Activated CD4-positive, alpha-beta memory T cell treated with anti-CD3 and anti-CD28 coated beads, Interleukin-2, amount 10 ng/mL, durations not matched to agents 7 days and 5 days (primary cell): ENCODE measurements around the gene PCK2. TPM values are rescaled to one million over a fixed set of nuclear protein-coding genes. Genes with fewer than 3 reads are reported as not detected.

ENCODE experiments used
- CTCF ChIA-PET: fragments of 350-600 bp; sonication (Branson Sonifier 250); formaldehyde crosslinking; loops from one replicate; lab custom pipeline; 2021; ENCODE audit warnings: antibody characterized with exemption, inconsistent platforms; lab: Charles Lee
- POLR2A ChIA-PET: fragments of 350-600 bp; sonication (Branson Sonifier 250); formaldehyde crosslinking; loops from one replicate; lab custom pipeline; 2021; ENCODE audit warnings: antibody characterized with exemption; lab: Charles Lee
- DNase-seq: peaks from one replicate; pipeline ENCODE4 v3.0.0-alpha.2; 2020
- H3K27ac Mint-ChIP-seq: one replicate; pipeline ENCODE4 v1.8.0; 2021; ENCODE audit warnings: mild to moderate bottlenecking, mixed read lengths
- H3K27me3 Mint-ChIP-seq: one replicate; pipeline ENCODE4 v1.8.0; 2021; ENCODE audit warnings: mixed read lengths
- H3K36me3 Mint-ChIP-seq: one replicate; pipeline ENCODE4 v1.8.0; 2021; ENCODE audit warnings: low read depth, mixed read lengths
- H3K4me1 Mint-ChIP-seq: one replicate; pipeline ENCODE4 v1.8.0; 2021; ENCODE audit warnings: mixed read lengths
- H3K4me3 Mint-ChIP-seq: one replicate; pipeline ENCODE4 v1.8.0; 2021; ENCODE audit warnings: mild to moderate bottlenecking, mixed read lengths
- H3K9me3 Mint-ChIP-seq: one replicate; pipeline ENCODE4 v1.8.0; 2021; ENCODE audit warnings: mixed read lengths
- total RNA-seq, 2 experiments: library from RNA; stranded (reverse); gene quantifications; one replicate each; pipeline ENCODE4 v1.2.3, GENCODE V29; 2021

Gene PCK2
- total RNA-seq, 2 experiments from 2014 or later: 88.5 to 90.6 TPM

GRCh38 chr14:24063263-24063836, 30.8 kb upstream of the PCK2 start:
- Mint-ChIP-seq H3K9me3 (no peaks in the 10 kb centered on the region), H3K4me1 (peaks cover 2% of the 10 kb centered on the region), H3K4me3 (no peak overlapping the region), H3K27ac (no peak overlapping the region), H3K27me3 (no peaks in the 10 kb centered on the region), H3K36me3 (no peaks in the 10 kb centered on the region)
- ChIA-PET CTCF (interaction anchor here (0.7 to 3.0 kb wide), 4 partner anchors 11 to 45 kb away, joined by 3 to 17 read pairs (median 6); no protein-coding TSS in a partner anchor), POLR2A (interaction anchor here (1.0 kb wide), 1 partner anchor 45 kb away, joined by 3 read pairs; no protein-coding TSS in a partner anchor)
- no peak for DNase-seq

- no peaks in the 10 kb centered on the region for H3K36me3 Mint-ChIP-seq
- no peak overlapping the region for H3K4me3 Mint-ChIP-seq
- POLR2A ChIA-PET: no interaction called here
- H3K27me3 Mint-ChIP-seq: no peaks in the 10 kb centered on the region
- H3K27ac Mint-ChIP-seq: no peak overlapping the region
- no peaks in the 10 kb centered on the region for H3K4me1 Mint-ChIP-seq
- no peak for DNase-seq
- H3K9me3 Mint-ChIP-seq: no peaks in the 10 kb centered on the region
- CTCF ChIA-PET: interaction anchor here (0.7 to 1.6 kb wide), 4 partner anchors 10 to 44 kb away, joined by 3 to 8 read pairs (median 3); no protein-coding TSS in a partner anchor
These were observed 29.9 kb upstream of the PCK2 start for GRCh38 chr14:24064091-24064795.

- H3K27me3 Mint-ChIP-seq: peaks cover 4% of the 10 kb centered on the region
- no peaks in the 10 kb centered on the region for H3K9me3 Mint-ChIP-seq
- H3K4me1 Mint-ChIP-seq: no peaks in the 10 kb centered on the region
- no peak for DNase-seq
- no peaks in the 10 kb centered on the region for H3K36me3 Mint-ChIP-seq
- CTCF ChIA-PET: interaction anchor here (0.9 to 1.6 kb wide), 2 partner anchors 28 to 44 kb away, joined by 3 to 8 read pairs; no protein-coding TSS in a partner anchor
- POLR2A ChIA-PET: interaction anchor here (1.6 kb wide), 1 partner anchor 17 kb away, joined by 5 read pairs; no protein-coding TSS in a partner anchor
- no peak overlapping the region for H3K27ac Mint-ChIP-seq
- H3K4me3 Mint-ChIP-seq: no peak overlapping the region
These were observed 29.3 kb upstream of the PCK2 start for GRCh38 chr14:24064856-24065255.

- CTCF ChIA-PET: interaction anchor here (0.9 to 1.9 kb wide), 2 partner anchors 8 to 28 kb away, joined by 3 to 6 read pairs; no protein-coding TSS in a partner anchor
- Mint-ChIP-seq H3K9me3 (no peaks in the 10 kb centered on the region), H3K27ac (no peak overlapping the region), H3K4me3 (no peak overlapping the region), H3K27me3 (peaks cover 8% of the 10 kb centered on the region), H3K4me1 (no peaks in the 10 kb centered on the region), H3K36me3 (no peaks in the 10 kb centered on the region)
- DNase-seq: no peak
- POLR2A ChIA-PET: interaction anchor here (1.6 kb wide), 1 partner anchor 17 kb away, joined by 5 read pairs; no protein-coding TSS in a partner anchor
These were observed 28.7 kb upstream of the PCK2 start for GRCh38 chr14:24065408-24065807.

- Mint-ChIP-seq H3K4me1 (no peaks in the 10 kb centered on the region), H3K36me3 (no peaks in the 10 kb centered on the region), H3K9me3 (no peaks in the 10 kb centered on the region), H3K27me3 (peaks cover 14% of the 10 kb centered on the region), H3K27ac (no peak overlapping the region), H3K4me3 (no peak overlapping the region)
- no peak for DNase-seq
- POLR2A ChIA-PET: interaction anchor here (1.4 kb wide), 1 partner anchor 14 kb away, joined by 5 read pairs; no protein-coding TSS in a partner anchor
- CTCF ChIA-PET: interaction anchor here (1.0 to 1.9 kb wide), 2 partner anchors 9 to 14 kb away, joined by 3 to 6 read pairs; no protein-coding TSS in a partner anchor
These were observed 27.5 kb upstream of the PCK2 start for GRCh38 chr14:24066496-24067132.

GRCh38 chr14:24067133-24068082, 26.7 kb upstream of the PCK2 start:
- ChIA-PET POLR2A (interaction anchor here (1.1 to 1.4 kb wide), 2 partner anchors 13 to 14 kb away, joined by 5 to 7 read pairs; no protein-coding TSS in a partner anchor), CTCF (interaction anchor here (1.0 to 1.9 kb wide), 3 partner anchors 10 to 42 kb away, joined by 3 to 6 read pairs (median 3); no protein-coding TSS in a partner anchor)
- Mint-ChIP-seq H3K4me3 (no peak overlapping the region), H3K27ac (no peak overlapping the region), H3K9me3 (no peaks in the 10 kb centered on the region), H3K36me3 (no peaks in the 10 kb centered on the region), H3K27me3 (peaks cover 14% of the 10 kb centered on the region), H3K4me1 (no peaks in the 10 kb centered on the region)
- DNase-seq: no peak

- H3K27me3 Mint-ChIP-seq: peaks cover 14% of the 10 kb centered on the region
- POLR2A ChIA-PET: interaction anchor here (0.9 to 1.8 kb wide), 4 partner anchors 9 to 92 kb away, joined by 3 to 7 read pairs (median 5); partner anchors contain the start of gene IRF9
- no peak overlapping the region for H3K27ac Mint-ChIP-seq
- CTCF ChIA-PET: interaction anchor here (1.2 kb wide), 1 partner anchor 11 kb away, joined by 4 read pairs; no protein-coding TSS in a partner anchor
- H3K4me3 Mint-ChIP-seq: no peak overlapping the region
- H3K36me3 Mint-ChIP-seq: no peaks in the 10 kb centered on the region
- no peaks in the 10 kb centered on the region for H3K4me1 Mint-ChIP-seq
- DNase-seq: no peak
- H3K9me3 Mint-ChIP-seq: no peaks in the 10 kb centered on the region
These were observed 25.2 kb upstream of the PCK2 start for GRCh38 chr14:24068711-24069410.

- Mint-ChIP-seq H3K27me3 (peaks cover 14% of the 10 kb centered on the region), H3K4me1 (no peaks in the 10 kb centered on the region), H3K9me3 (no peaks in the 10 kb centered on the region), H3K4me3 (no peak overlapping the region), H3K36me3 (no peaks in the 10 kb centered on the region), H3K27ac (no peak overlapping the region)
- POLR2A ChIA-PET: interaction anchor here (0.6 to 1.8 kb wide), 3 partner anchors 11 to 1074 kb away, joined by 3 to 6 read pairs (median 4); partner anchors contain the start of gene IRF9
- CTCF ChIA-PET: interaction anchor here (0.8 to 1.2 kb wide), 2 partner anchors 11 to 39 kb away, joined by 4 to 5 read pairs; no protein-coding TSS in a partner anchor
- no peak for DNase-seq
These were observed 24.7 kb upstream of the PCK2 start for GRCh38 chr14:24069411-24069735.

- CTCF ChIA-PET: interaction anchor here (0.8 to 1.2 kb wide), 3 partner anchors 10 to 38 kb away, joined by 3 to 5 read pairs (median 4); no protein-coding TSS in a partner anchor
- H3K4me1 Mint-ChIP-seq: peaks cover 5% of the 10 kb centered on the region
- DNase-seq: no peak
- H3K9me3 Mint-ChIP-seq: no peaks in the 10 kb centered on the region
- H3K27ac Mint-ChIP-seq: no peak overlapping the region
- H3K36me3 Mint-ChIP-seq: no peaks in the 10 kb centered on the region
- H3K27me3 Mint-ChIP-seq: peaks cover 14% of the 10 kb centered on the region
- POLR2A ChIA-PET: interaction anchor here (0.9 to 1.7 kb wide), 2 partner anchors 10 kb away, joined by 3 to 6 read pairs; no protein-coding TSS in a partner anchor
- no peak overlapping the region for H3K4me3 Mint-ChIP-seq
These were observed 23.6 kb upstream of the PCK2 start for GRCh38 chr14:24070285-24071143.

GRCh38 chr14:24071144-24071697, 22.9 kb upstream of the PCK2 start, which contains the start of gene CPNE6:
Gene CPNE6 (plus strand): TSS chr14:24071562. CDS start chr14:24072937, 1,375 bp downstream.
- Mint-ChIP-seq H3K36me3 (no peaks in the 10 kb centered on the region), H3K4me1 (peaks cover 11% of the 10 kb centered on the region), H3K27me3 (peaks cover 14% of the 10 kb centered on the region), H3K9me3 (no peaks in the 10 kb centered on the region), H3K4me3 (no peak within 1 kb of the TSS), H3K27ac (no peak within 1 kb of the TSS)
- CTCF ChIA-PET: interaction anchor here (1.1 kb wide), 1 partner anchor 9 kb away, joined by 3 read pairs; no protein-coding TSS in a partner anchor
- no peak for DNase-seq
- POLR2A ChIA-PET: interaction anchor here (0.6 to 0.9 kb wide), 2 partner anchors 9 to 69 kb away, joined by 3 read pairs; no protein-coding TSS in a partner anchor
